H9 (cell line): ENCODE data around the gene CCDC27. TPM values are rescaled to one million over a fixed set of nuclear protein-coding genes. Genes with fewer than 3 reads are reported as not detected.

Experiments
- DNase-seq: peaks from one replicate; pipeline ENCODE4 v3.0.0-alpha.2; 2017
- H2AFZ ChIP-seq: one replicate; pipeline ENCODE4 v1.6.1; 2013; ENCODE audit warnings: mild to moderate bottlenecking, low read length, control low read depth, moderate library complexity
- H2AK5ac ChIP-seq: 2 replicates; pipeline ENCODE4 v1.6.1; 2013; ENCODE audit warnings: low read length, control low read depth, mixed read lengths; ENCODE audit not compliant: insufficient read length
- H2BK120ac ChIP-seq: one replicate; pipeline ENCODE4 v1.6.1; 2013; ENCODE audit warnings: low read depth, mild to moderate bottlenecking, low read length, control low read depth, inconsistent platforms; ENCODE audit not compliant: poor library complexity, severe bottlenecking
- H2BK12ac ChIP-seq: 2 replicates; pipeline ENCODE4 v1.6.1; 2013; ENCODE audit warnings: low read length, control low read depth, mixed read lengths, low read depth; ENCODE audit not compliant: insufficient read length
- H2BK15ac ChIP-seq: 2 replicates; pipeline ENCODE4 v1.6.1; 2013; ENCODE audit warnings: low read depth, low read length, control low read depth
- H2BK20ac ChIP-seq: one replicate; pipeline ENCODE4 v1.6.1; 2013; ENCODE audit warnings: low read depth, mild to moderate bottlenecking, low read length, control low read depth, inconsistent platforms; ENCODE audit not compliant: poor library complexity, severe bottlenecking
- H2BK5ac ChIP-seq: 2 replicates; pipeline ENCODE4 v1.6.1; 2013; ENCODE audit warnings: low read length, control low read depth, mixed read lengths; ENCODE audit not compliant: insufficient read length
- H3K14ac ChIP-seq: 2 replicates; pipeline ENCODE4 v1.6.1; 2013; ENCODE audit warnings: low read length, control low read depth; ENCODE audit not compliant: insufficient read depth
- H3K18ac ChIP-seq: 2 replicates; pipeline ENCODE4 v1.6.1; 2013; ENCODE audit warnings: low read depth, mild to moderate bottlenecking, mixed read lengths, low read length, control low read depth; ENCODE audit not compliant: insufficient read length
- H3K23ac ChIP-seq: 2 replicates; pipeline ENCODE4 v1.6.1; 2013; ENCODE audit warnings: low read length, control low read depth, mixed read lengths, low read depth; ENCODE audit not compliant: insufficient read length
- H3K23me2 ChIP-seq: 2 replicates; pipeline ENCODE4 v1.6.1; 2013; ENCODE audit warnings: low read depth, mild to moderate bottlenecking, mixed read lengths, low read length, control low read depth; ENCODE audit not compliant: insufficient read length, poor library complexity, severe bottlenecking
- H3K27ac ChIP-seq: 2 replicates; pipeline ENCODE4 v1.5.1; 2013; ENCODE audit warnings: low read length, control low read depth, mixed read lengths, low read depth; ENCODE audit not compliant: insufficient read length
- H3K27me3 ChIP-seq: 2 replicates; pipeline ENCODE4 v1.6.1; 2013; ENCODE audit warnings: low read length, control low read depth, inconsistent platforms; ENCODE audit not compliant: insufficient read depth
- H3K4ac ChIP-seq: 2 replicates; pipeline ENCODE4 v1.6.1; 2013; ENCODE audit warnings: low read depth, mild to moderate bottlenecking, control low read depth, inconsistent platforms, low read length, moderate library complexity
- H3K4me1 ChIP-seq: 2 replicates; pipeline ENCODE4 v1.6.1; 2013; ENCODE audit warnings: low read length, control low read depth, inconsistent platforms; ENCODE audit not compliant: insufficient read depth
- H3K4me2 ChIP-seq: 2 replicates; pipeline ENCODE4 v1.6.1; 2013; ENCODE audit warnings: low read length, control low read depth, mixed read lengths; ENCODE audit not compliant: insufficient read length, insufficient read depth
- H3K56ac ChIP-seq: 2 replicates; pipeline ENCODE4 v1.6.1; 2013; ENCODE audit warnings: low read depth, mild to moderate bottlenecking, mixed read lengths, low read length, control low read depth; ENCODE audit not compliant: insufficient read length
- H3K79me1 ChIP-seq: 2 replicates; pipeline ENCODE4 v1.6.1; 2013; ENCODE audit warnings: low read depth, mild to moderate bottlenecking, moderate library complexity, low read length, control low read depth, inconsistent platforms; ENCODE audit not compliant: insufficient read depth, poor library complexity, severe bottlenecking
- H3K79me2 ChIP-seq: 2 replicates; pipeline ENCODE4 v1.6.1; 2013; ENCODE audit warnings: low read length, control low read depth, inconsistent platforms; ENCODE audit not compliant: insufficient read depth
- H3K9ac ChIP-seq: 2 replicates; pipeline ENCODE4 v1.6.1; 2013; ENCODE audit warnings: low read length, control low read depth, mixed read lengths; ENCODE audit not compliant: insufficient read length; ENCODE audit errors: extremely low read depth
- H3K9me3 ChIP-seq: one replicate; pipeline ENCODE4 v1.6.1; 2013; ENCODE audit warnings: low read depth, low read length, inconsistent platforms; ENCODE audit not compliant: control insufficient read depth
- H3T11ph ChIP-seq: one replicate; pipeline ENCODE4 v1.6.1; 2013; ENCODE audit warnings: mild to moderate bottlenecking, low read length, control low read depth, inconsistent platforms
- H4K20me1 ChIP-seq: one replicate; pipeline ENCODE4 v1.6.1; 2013; ENCODE audit not compliant: control insufficient read depth, insufficient read length, insufficient read depth
- H4K5ac ChIP-seq: 2 replicates; pipeline ENCODE4 v1.6.1; 2013; ENCODE audit warnings: low read depth, mild to moderate bottlenecking, mixed read lengths, low read length, control low read depth; ENCODE audit not compliant: insufficient read length
- H4K8ac ChIP-seq: replicated peaks from 2 replicates; pipeline ENCODE4 v1.6.1; 2013; ENCODE audit warnings: low read length, control low read depth, mixed read lengths, low read depth; ENCODE audit not compliant: insufficient read length
- H4K91ac ChIP-seq: 2 replicates; pipeline ENCODE4 v1.6.1; 2013; ENCODE audit warnings: low read depth, mild to moderate bottlenecking, moderate library complexity, mixed read lengths, low read length, control low read depth; ENCODE audit not compliant: insufficient read length
- H3K27ac Mint-ChIP-seq, 3 experiments: 2 replicates in 2 of 3; 3 replicates in 1 of 3; pipeline ENCODE4 v1.8.0; 2020 to 2021; ENCODE audit warnings: mixed read lengths in 3 of 3, mild to moderate bottlenecking in 1 of 3, moderate library complexity in 1 of 3
- H3K27me3 Mint-ChIP-seq: 2 replicates; pipeline ENCODE4 v1.8.0; 2021; ENCODE audit warnings: low read depth, mild to moderate bottlenecking, moderate library complexity, mixed read lengths
- H3K36me3 Mint-ChIP-seq, 3 experiments: 2 replicates in 2 of 3; 3 replicates in 1 of 3; pipeline ENCODE4 v1.8.0; 2020 to 2021; ENCODE audit warnings: low read depth in 3 of 3, mixed read lengths in 3 of 3; ENCODE audit not compliant: insufficient read depth in 1 of 3
- H3K4me1 Mint-ChIP-seq, 2 experiments: 2 replicates each; pipeline ENCODE4 v1.8.0; 2020; ENCODE audit warnings: mixed read lengths in 2 of 2
- H3K4me3 Mint-ChIP-seq, 2 experiments: 2 replicates in 1 of 2; 3 replicates in 1 of 2; pipeline ENCODE4 v1.8.0; 2020 to 2021; ENCODE audit warnings: mild to moderate bottlenecking in 2 of 2, mixed read lengths in 2 of 2, moderate library complexity in 1 of 2
- H3K9me3 Mint-ChIP-seq, 2 experiments: 2 replicates in 1 of 2; 3 replicates in 1 of 2; pipeline ENCODE4 v1.8.0; 2020; ENCODE audit warnings: mild to moderate bottlenecking in 2 of 2, mixed read lengths in 2 of 2, moderate library complexity in 1 of 2
- WGBS: extraction: QIAGEN DNeasy Blood & Tissue Kit; methylation state at CpG from one replicate; pipeline ENCODE4 v1.1.7; 2013; ENCODE audit warnings: missing lambda C conversion rate, low lambda C conversion rate, mixed read lengths; ENCODE audit not compliant: insufficient read length; ENCODE audit errors: extremely low coverage; 5-methylcytosine and 5-hydroxymethylcytosine counted together
- total RNA-seq: library from RNA; stranded (reverse); gene quantifications from 2 replicates; pipeline ENCODE4 v1.2.1, GENCODE V29; 2021
- TF ChIP-seq, protein P1 (sequence below): fragments of 200-600 bp; sonication (generic); conservative IDR thresholded peaks from 3 replicates; pipeline ENCODE4 v1.8.0; 2021; ENCODE audit warnings: antibody characterized with exemption, mild to moderate bottlenecking

The CCDC27 gene
- total RNA-seq, 1 experiment from 2014 or later: not detected

DNA sequence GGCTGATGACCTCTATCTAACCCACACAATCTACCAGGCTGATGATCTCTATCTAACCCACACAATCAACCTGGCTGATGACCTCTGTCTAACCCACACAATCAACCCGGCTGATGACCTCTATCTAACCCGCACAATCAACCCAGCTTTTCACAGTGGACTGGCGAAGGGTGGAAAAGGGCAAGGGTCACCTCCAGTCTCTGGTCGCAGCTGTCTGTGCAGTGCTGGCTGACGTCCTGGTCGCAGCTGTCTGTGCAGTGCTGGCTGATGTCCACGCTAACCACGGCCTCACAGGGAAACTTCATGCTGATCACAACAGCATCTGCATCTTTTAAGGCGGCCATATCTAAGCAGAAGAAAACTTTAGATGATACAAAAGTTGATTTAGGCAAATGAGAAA, 12.2 kb upstream of the CCDC27 start:
- H3K9me3 Mint-ChIP-seq: no peaks in the 10 kb centered on the region
- H3K27me3 Mint-ChIP-seq: no peaks in the 10 kb centered on the region; the same call in 1 of the 2 replicates
- no CpG with 5 or more reads among the region's 9 CpGs for WGBS
- Histone ChIP-seq H3K27me3 (no peaks in the 10 kb centered on the region), H4K91ac (no peak overlapping the region), H3K9me3 (no peaks in the 10 kb centered on the region), H2BK20ac (no peak overlapping the region), H2BK5ac (no peak overlapping the region), H3K4ac (no peak overlapping the region), H2BK15ac (no peak overlapping the region), H3K9ac (no peak overlapping the region), H4K5ac (no peak overlapping the region), H3K27ac (no peak overlapping the region), H3K79me2 (no peaks in the 10 kb centered on the region; the same call in 1 of the 2 replicates), H2BK12ac (no peak overlapping the region), H3T11ph (no peak overlapping the region), H3K4me1 (no peaks in the 10 kb centered on the region), H3K79me1 (no peaks in the 10 kb centered on the region), H3K18ac (no peak overlapping the region), H4K8ac (no peak overlapping the region), H2AK5ac (no peak overlapping the region), H2AFZ (no peak overlapping the region), H3K4me2 (no peak overlapping the region), H2BK120ac (no peak overlapping the region), H4K20me1 (peaks cover 3% of the 10 kb centered on the region), H3K23me2 (no peaks in the 10 kb centered on the region), H3K23ac (no peak overlapping the region), H3K14ac (no peak overlapping the region), H3K56ac (no peak overlapping the region)
- H3K36me3 Mint-ChIP-seq: peaks cover 25 to 45% (median 38%) of the 10 kb centered on the region in 3 experiments; a peak in 6 of 7 replicates
- no peak overlapping the region for H3K27ac Mint-ChIP-seq
- H3K4me1 Mint-ChIP-seq: peaks cover 3 to 7% of the 10 kb centered on the region in 2 experiments
- DNase-seq: no peak
- TF ChIP-seq, protein P1, sequence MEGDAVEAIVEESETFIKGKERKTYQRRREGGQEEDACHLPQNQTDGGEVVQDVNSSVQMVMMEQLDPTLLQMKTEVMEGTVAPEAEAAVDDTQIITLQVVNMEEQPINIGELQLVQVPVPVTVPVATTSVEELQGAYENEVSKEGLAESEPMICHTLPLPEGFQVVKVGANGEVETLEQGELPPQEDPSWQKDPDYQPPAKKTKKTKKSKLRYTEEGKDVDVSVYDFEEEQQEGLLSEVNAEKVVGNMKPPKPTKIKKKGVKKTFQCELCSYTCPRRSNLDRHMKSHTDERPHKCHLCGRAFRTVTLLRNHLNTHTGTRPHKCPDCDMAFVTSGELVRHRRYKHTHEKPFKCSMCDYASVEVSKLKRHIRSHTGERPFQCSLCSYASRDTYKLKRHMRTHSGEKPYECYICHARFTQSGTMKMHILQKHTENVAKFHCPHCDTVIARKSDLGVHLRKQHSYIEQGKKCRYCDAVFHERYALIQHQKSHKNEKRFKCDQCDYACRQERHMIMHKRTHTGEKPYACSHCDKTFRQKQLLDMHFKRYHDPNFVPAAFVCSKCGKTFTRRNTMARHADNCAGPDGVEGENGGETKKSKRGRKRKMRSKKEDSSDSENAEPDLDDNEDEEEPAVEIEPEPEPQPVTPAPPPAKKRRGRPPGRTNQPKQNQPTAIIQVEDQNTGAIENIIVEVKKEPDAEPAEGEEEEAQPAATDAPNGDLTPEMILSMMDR: no peak
- no peak overlapping the region for H3K4me3 Mint-ChIP-seq
